ENCODE results near the gene SLC26A2.
A peak's percentile ranks its signal among the peaks of the same experiment; 100 is the strongest.

Gene SLC26A2

DNA sequence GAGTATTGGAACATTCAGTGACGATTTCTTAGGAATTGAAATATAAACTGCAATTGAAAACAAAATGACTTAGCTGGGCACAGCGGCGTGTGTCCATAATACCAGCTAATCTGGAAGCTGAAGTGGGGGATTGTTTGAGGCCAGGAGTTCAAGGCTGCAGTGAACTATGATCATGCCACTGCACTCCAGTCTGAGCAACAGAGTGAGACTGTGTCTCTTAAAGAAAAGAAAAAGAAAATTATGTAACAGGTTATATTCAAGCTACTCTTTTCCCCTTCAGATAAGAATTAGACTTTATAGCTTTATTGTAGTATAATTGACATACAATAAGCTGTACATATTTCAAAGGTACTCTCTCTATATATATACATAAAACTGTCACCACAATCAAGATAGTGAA, 6.4 kb downstream of the SLC26A2 start:
- Mint-ChIP-seq H3K4me1 (no peaks in the 10 kb centered on the region), H3K4me3 (no peak overlapping the region), H3K36me3 (peaks cover 7% of the 10 kb centered on the region), H3K27me3 (no peaks in the 10 kb centered on the region), H3K9me3 (no peaks in the 10 kb centered on the region), H3K27ac (no peak overlapping the region)
- ATAC-seq: no peak

DNA sequence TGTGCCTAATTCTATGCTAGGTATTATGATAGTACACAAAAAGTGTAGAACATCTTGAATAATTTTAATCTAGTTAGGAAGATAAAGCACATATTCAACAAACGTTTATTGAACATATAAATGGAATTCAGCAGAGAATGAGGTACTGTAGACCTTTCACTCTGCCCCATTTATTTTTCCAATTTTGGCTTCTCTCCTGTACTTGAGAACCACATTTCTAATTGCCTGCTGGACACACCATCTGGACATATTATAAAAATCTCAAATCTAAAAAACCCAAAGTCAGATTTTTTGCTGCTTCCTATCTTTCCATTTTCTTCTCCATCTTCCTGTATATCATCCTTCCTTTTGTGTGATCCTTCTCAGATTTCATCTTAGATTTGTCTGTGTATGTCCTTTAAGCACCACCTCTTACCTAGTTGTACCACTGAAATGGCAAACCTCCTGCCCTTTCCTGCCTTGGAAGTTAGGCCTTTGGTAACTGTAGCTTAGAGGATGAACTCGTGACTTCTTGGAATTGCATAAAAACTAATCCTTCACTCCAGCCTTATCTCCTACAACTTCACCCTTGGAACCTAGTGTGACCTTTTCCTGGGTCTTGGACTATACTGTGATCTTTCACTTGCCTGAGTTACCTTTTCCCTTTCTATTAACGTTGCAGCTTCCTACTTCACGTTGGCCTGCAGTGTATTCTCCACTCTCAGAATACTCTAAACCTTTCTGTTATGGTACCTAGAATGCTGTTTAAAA, 8.8 kb downstream of the SLC26A2 start:
- Mint-ChIP-seq H3K4me3 (no peak overlapping the region), H3K27ac (no peak overlapping the region), H3K36me3 (peaks cover 16% of the 10 kb centered on the region), H3K4me1 (peaks cover 5% of the 10 kb centered on the region), H3K9me3 (no peaks in the 10 kb centered on the region), H3K27me3 (no peaks in the 10 kb centered on the region)
- no peak for ATAC-seq

DNA sequence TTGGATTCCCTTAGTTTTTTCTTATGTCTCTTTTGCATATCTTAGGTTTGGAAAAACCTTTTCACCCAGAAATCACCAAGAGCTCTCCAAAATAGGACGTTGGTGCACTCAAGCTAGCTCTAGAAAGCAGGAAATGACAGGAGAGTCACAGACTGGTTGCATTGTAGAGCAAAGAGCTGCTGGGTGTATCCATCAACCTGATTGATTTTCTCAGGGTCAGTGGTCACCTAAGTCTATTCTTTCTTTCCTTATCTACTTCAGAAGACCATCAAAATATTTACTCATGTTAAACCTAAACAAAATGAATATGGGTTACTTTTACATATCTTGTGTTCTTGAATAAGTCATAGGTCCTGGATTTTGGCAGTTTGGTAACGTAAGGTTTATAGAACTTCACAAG, 14.9 kb downstream of the SLC26A2 start:
- H3K4me3 Mint-ChIP-seq: no peak overlapping the region
- ATAC-seq: no peak
- no peaks in the 10 kb centered on the region for H3K27me3 Mint-ChIP-seq
- peaks cover 50% of the 10 kb centered on the region for H3K36me3 Mint-ChIP-seq
- no peak overlapping the region for H3K27ac Mint-ChIP-seq
- no peaks in the 10 kb centered on the region for H3K9me3 Mint-ChIP-seq
- peaks cover 5% of the 10 kb centered on the region for H3K4me1 Mint-ChIP-seq

DNA sequence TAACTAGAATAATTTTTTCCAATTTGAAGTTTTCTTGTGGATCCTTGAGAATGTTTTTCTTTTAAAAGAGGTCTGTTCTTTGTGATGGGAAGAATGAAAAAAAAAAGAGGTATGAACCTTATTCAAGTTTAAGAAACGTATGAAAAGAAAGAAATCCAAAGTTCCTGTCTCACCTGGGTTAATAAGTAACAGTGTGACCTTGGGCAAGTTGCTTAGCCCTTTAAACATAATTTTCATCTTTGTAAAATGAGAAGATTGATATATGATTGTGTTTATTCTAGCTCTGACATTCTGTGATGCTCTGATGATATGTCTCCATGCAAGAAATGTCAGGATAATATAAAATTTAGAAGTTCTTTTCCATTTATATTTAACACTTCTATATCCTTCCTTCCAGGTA, 19.3 kb downstream of the SLC26A2 start:
- no peak overlapping the region for H3K27ac Mint-ChIP-seq
- ATAC-seq: no peak
- no peaks in the 10 kb centered on the region for H3K4me1 Mint-ChIP-seq
- peaks cover 47% of the 10 kb centered on the region for H3K36me3 Mint-ChIP-seq
- no peaks in the 10 kb centered on the region for H3K27me3 Mint-ChIP-seq
- no peaks in the 10 kb centered on the region for H3K9me3 Mint-ChIP-seq
- no peak overlapping the region for H3K4me3 Mint-ChIP-seq

DNA sequence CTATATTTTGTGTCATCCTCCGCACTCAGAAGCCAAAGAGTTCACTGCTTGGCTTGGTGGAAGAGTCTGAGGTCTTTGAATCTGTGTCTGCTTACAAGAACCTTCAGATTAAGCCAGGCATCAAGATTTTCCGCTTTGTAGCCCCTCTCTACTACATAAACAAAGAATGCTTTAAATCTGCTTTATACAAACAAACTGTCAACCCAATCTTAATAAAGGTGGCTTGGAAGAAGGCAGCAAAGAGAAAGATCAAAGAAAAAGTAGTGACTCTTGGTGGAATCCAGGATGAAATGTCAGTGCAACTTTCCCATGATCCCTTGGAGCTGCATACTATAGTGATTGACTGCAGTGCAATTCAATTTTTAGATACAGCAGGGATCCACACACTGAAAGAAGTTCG, 20.6 kb downstream of the SLC26A2 start:
- H3K4me3 Mint-ChIP-seq: no peak overlapping the region

DNA sequence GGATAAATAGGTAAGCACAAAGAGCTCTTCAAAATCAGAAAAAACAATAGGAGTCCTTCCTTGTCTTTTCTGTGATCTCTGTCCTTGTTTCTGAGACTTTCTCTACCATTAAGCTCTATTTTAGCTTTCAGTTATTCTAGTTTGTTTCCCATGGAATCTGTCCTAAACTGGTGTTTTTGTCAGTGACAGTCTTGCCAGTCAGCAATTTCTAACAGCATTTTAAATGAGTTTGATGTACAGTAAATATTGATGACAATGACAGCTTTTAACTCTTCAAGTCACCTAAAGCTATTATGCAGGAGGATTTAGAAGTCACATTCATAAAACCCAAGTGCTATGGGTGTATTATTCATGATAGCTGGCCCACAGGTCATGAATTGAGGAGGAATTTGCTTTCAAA, 21.9 kb downstream of the SLC26A2 start:
- H3K4me3 Mint-ChIP-seq: no peak overlapping the region
- no peak overlapping the region for H3K27ac Mint-ChIP-seq
- peaks cover 30% of the 10 kb centered on the region for H3K36me3 Mint-ChIP-seq
- no peaks in the 10 kb centered on the region for H3K4me1 Mint-ChIP-seq
- H3K27me3 Mint-ChIP-seq: no peaks in the 10 kb centered on the region
- H3K9me3 Mint-ChIP-seq: no peaks in the 10 kb centered on the region
- ATAC-seq: no peak

More for the DNA sequence above, 20.6 kb downstream of the SLC26A2 start:
- no peaks in the 10 kb centered on the region for H3K27me3 Mint-ChIP-seq
- peaks cover 43% of the 10 kb centered on the region for H3K36me3 Mint-ChIP-seq
- ATAC-seq: no peak
- H3K9me3 Mint-ChIP-seq: no peaks in the 10 kb centered on the region
- H3K4me1 Mint-ChIP-seq: no peaks in the 10 kb centered on the region
- no peak overlapping the region for H3K27ac Mint-ChIP-seq

DNA sequence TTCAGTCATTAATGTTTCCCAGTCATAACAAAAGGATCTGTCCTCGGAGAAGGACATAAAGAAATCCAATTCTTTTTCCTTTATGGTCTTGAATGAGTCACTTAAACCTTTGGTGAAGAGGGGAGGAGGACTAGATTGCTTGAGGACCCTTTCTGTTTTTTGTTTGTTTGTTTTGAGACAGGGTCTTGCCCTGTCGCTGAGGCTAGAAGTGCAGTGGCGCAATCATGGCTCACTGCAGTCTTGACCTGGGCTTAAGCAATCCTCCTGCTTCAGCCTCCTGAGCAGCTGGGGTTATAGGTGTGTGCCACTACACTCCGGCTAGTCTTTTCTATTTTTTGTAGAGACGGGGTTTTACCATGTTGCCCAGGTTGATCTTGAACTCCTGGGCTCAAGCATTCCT, 27.6 kb downstream of the SLC26A2 start:
- H3K36me3 Mint-ChIP-seq: no peaks in the 10 kb centered on the region
- no peak for ATAC-seq
- H3K27ac Mint-ChIP-seq: no peak overlapping the region
- no peak overlapping the region for H3K4me3 Mint-ChIP-seq
- H3K9me3 Mint-ChIP-seq: no peaks in the 10 kb centered on the region
- H3K27me3 Mint-ChIP-seq: no peaks in the 10 kb centered on the region
- H3K4me1 Mint-ChIP-seq: peaks cover 12% of the 10 kb centered on the region

DNA sequence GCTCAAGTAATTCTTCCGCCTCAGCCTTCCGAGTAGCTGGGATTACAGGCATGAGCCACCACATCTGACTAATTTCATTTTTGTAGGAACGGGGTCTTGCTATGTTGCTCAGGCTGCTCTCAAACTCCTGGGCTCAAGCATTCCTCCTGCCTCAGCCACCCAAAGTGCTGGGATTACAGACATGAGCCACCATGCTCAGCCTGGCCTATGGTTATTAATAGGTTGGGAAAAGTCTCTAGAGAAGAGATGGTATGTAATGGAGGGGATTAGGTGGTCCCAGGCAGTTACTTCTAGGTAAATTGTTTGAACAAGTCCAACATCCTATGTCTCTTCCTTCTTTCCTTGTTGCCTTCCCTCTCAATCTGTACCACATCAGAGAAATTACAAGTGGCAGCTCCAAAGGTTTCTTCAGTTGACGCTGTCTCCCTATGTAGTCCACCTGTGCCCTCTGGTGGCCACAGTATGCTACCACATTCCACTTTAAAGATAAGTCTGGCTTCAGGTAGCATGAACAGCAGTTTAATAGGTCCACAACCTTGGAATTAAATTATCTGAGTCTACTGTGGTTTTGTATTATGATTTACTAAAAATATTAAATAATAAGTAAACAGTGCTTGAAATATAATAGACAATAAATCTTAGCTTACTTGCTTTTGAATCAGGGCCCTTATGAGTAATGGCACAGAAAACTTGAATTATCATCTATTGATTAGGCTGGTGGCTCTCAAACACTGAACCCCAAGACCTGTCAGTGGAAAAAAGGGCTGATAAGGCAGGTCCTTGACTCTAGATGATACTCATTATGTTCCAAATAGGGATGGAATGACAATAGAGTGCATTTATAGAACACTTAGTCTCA, 30.2 kb downstream of the SLC26A2 start:
- no peak overlapping the region for H3K4me3 Mint-ChIP-seq
- H3K9me3 Mint-ChIP-seq: no peaks in the 10 kb centered on the region
- H3K36me3 Mint-ChIP-seq: peaks cover 3% of the 10 kb centered on the region
- H3K4me1 Mint-ChIP-seq: peaks cover 12% of the 10 kb centered on the region
- H3K27me3 Mint-ChIP-seq: no peaks in the 10 kb centered on the region
- ATAC-seq: peak; percentile 68
- no peak overlapping the region for H3K27ac Mint-ChIP-seq

DNA sequence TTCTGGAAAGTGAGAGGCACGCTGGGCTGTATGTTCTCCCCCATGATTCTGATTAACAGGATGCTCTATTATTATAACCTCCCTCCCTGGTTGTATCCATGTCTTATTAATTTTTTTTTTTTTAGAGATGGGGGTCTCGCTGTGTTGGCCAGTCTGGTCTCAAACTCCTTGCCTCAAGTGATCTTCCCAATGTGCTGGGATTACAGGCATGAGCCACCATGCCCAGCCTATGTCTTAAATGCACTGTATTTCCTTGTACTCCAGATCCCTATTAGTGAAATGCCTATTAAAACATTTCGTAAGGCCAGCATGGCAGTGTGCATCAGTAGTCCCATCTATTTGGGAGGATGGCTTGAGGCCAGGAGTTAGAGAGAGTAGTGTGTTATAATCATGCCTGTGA, 32.9 kb downstream of the SLC26A2 start:
- no peaks in the 10 kb centered on the region for H3K9me3 Mint-ChIP-seq
- no peak for ATAC-seq
- peaks cover 13% of the 10 kb centered on the region for H3K4me1 Mint-ChIP-seq
- no peak overlapping the region for H3K27ac Mint-ChIP-seq
- H3K27me3 Mint-ChIP-seq: no peaks in the 10 kb centered on the region
- peaks cover 10% of the 10 kb centered on the region for H3K36me3 Mint-ChIP-seq
- H3K4me3 Mint-ChIP-seq: no peak overlapping the region

DNA sequence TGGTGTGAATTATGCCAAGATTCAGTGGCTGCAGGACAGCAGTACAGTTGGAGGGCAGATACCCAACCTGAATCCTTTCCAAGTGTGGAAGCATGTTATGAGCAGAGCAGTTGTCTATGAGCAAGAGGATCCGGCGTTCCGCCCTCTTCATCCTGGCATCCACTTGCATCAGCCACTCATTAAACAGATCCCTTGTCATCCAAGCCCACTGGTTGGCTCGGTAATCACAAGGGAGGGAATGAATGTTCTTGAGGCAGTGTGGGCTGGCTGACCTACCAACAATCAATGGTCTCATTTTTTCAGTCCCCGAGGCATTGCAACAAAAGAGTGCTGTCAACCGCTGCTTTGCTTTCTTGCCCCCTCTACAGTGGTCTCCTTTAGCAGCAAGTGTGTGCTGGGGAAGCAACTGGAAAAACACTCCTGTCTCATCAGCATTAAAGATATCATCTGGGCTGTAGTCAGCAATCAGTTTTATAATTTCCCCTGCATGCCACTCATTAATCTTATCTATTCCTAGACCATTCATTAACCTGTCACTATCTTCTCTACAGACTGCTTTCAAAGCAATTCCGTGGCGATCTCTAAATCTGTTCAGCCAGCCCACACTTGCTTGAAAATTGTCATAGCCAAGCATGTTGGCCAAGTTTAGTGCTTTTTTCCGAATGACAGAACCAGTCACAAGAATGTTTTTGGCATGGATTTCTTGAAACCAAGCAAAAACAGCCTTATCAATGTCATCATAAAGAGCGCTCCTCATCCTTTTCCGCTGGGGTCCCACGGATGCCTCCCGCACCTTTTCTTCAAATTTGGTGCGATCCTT, 35.0 kb downstream of the SLC26A2 start:
- Mint-ChIP-seq H3K4me1 (peaks cover 22% of the 10 kb centered on the region), H3K36me3 (peaks cover 10% of the 10 kb centered on the region), H3K27me3 (no peaks in the 10 kb centered on the region), H3K9me3 (no peaks in the 10 kb centered on the region), H3K27ac (no peak overlapping the region), H3K4me3 (no peak overlapping the region)
- no peak for ATAC-seq

DNA sequence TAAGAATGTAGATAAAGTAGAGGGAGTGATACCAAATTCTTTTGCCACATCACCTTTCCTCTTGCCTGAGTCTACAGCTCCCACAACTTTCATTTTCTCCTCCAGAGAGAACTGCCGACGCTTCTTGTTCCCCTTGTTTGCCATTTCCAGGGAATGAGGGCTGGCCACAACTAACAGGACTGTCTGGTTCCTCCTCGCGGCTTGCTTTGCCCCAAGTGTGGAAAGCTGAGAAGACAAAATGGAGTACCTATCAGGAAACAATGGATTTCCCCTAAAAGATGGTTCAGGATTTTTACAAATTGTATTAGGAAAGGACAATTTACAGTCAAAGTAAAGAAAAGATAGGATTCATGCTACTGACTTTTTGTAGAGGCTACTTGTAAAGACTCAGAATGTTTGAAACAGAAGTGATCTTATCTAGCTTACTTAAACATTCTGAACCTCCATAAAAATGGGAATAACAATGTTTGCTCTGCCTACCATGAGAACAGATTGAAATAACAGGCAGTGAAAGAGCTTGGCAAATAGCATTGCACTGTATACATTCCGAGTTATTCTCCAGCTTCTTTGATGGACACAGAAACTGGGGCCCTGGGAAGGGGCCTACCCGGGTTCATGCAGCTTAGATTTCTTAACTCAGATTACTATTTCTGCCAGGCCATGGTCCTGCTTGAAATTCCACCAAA, 35.8 kb downstream of the SLC26A2 start:
- Mint-ChIP-seq H3K27me3 (no peaks in the 10 kb centered on the region), H3K4me3 (no peak overlapping the region), H3K4me1 (peaks cover 18% of the 10 kb centered on the region), H3K27ac (no peak overlapping the region), H3K36me3 (peaks cover 10% of the 10 kb centered on the region), H3K9me3 (no peaks in the 10 kb centered on the region)
- no peak for ATAC-seq

DNA sequence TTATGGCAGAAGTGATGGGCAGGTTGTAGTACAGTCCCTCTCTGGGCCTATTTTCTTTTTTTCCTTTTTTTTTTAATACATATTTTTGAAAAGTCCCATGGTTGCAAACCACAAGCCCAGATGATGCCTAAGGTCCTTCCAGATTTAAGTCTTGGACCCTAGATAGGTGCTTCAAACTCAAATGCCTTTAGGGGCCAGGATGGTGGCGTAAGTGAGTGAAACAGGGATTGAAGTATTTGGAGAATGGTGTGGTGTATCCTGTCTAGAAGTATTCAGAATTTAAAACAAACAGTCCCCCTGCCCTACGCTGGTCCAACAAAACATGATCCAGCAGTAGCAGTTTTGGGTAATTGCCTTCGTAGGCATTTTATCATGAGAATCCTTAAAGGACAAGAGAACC, 37.7 kb downstream of the SLC26A2 start:
- Mint-ChIP-seq H3K9me3 (no peaks in the 10 kb centered on the region), H3K4me3 (no peak overlapping the region), H3K27ac (no peak overlapping the region), H3K27me3 (no peaks in the 10 kb centered on the region), H3K36me3 (peaks cover 10% of the 10 kb centered on the region), H3K4me1 (peaks cover 33% of the 10 kb centered on the region)
- no peak for ATAC-seq

DNA sequence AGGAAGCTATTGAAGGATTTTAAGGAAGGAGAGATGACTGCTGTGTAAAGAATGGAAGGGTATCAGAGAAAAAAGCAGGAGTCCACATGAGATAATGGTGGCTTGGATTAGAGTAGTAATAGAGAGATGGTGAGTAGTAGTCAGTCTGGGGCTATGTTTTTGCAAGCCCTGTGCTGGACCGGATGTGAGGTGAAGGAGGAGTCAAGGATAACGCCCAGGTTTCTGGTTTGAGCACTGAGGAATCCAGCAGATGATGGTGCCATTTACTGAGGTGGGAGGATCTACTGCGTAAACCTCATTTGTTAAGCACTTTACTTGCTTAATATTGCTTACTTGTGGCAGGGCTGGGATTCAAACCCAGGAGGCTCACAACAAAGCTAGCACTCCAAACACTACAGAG, 38.8 kb downstream of the SLC26A2 start:
- no peak for ATAC-seq
- H3K27ac Mint-ChIP-seq: peak overlapping the region; percentile 87
- peaks cover 19% of the 10 kb centered on the region for H3K36me3 Mint-ChIP-seq
- no peaks in the 10 kb centered on the region for H3K9me3 Mint-ChIP-seq
- H3K27me3 Mint-ChIP-seq: no peaks in the 10 kb centered on the region
- peaks cover 40% of the 10 kb centered on the region for H3K4me1 Mint-ChIP-seq
- peak overlapping the region; percentile 88 for H3K4me3 Mint-ChIP-seq

DNA sequence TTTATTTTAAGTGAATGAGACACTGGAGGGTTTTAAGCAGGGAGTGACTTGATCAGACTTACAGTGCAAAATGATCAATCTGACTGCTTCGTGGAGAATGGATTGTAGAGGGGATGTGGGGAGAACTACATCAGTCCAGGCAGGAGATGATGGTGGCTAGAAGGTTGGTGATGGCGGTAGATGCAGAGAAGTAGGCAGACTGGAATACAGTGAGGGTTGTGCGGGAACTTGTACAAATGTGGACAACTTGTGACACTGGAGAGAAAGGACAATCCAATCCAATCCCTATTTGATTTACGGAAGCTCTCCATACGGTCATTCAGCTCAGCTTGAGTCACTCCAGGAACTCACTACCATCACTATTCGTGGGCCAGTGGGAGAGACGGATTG, 39.3 kb downstream of the SLC26A2 start:
- Mint-ChIP-seq H3K4me1 (peaks cover 44% of the 10 kb centered on the region), H3K36me3 (peaks cover 24% of the 10 kb centered on the region), H3K27me3 (no peaks in the 10 kb centered on the region), H3K27ac (peak overlapping the region; percentile 87), H3K9me3 (no peaks in the 10 kb centered on the region), H3K4me3 (peak overlapping the region; percentile 88)
- no peak for ATAC-seq
